A673 (cell line): ENCODE results near the gene NFATC2. TPM values are rescaled to one million over a fixed set of nuclear protein-coding genes. Genes with fewer than 3 reads are reported as not detected.
"Not testable (repeated sequence)": the region's sequence is repeated elsewhere in the genome, so short reads cannot be mapped to it uniquely, and the experiment has no call there.

Experiments used
- BruUV-seq: library from RNA; stranded (reverse); fragments of 400-500 nt; replicated peaks from 2 replicates; lab custom pipeline; 2021; lab: Mats Ljungman, UMichigan
- CTCF ChIA-PET: fragments of 300-600 bp; sonication (Branson Sonifier 250); formaldehyde crosslinking; loops from one replicate; lab custom pipeline; 2022; ENCODE audit warnings: antibody characterized with exemption; lab: Charles Lee
- POLR2A ChIA-PET: fragments of 300-600 bp; sonication (Branson Sonifier 250); formaldehyde crosslinking; loops from one replicate; lab custom pipeline; 2022; ENCODE audit warnings: antibody characterized with exemption; ENCODE audit not compliant: low non-redundant PET; lab: Charles Lee
- DNase-seq: peaks from one replicate; pipeline ENCODE4 v3.0.0-alpha.2; 2015; ENCODE audit warnings: low spot score
- H3K27ac ChIP-seq: fragments of 200-600 bp; sonication (generic); 2 replicates; pipeline ENCODE4 v1.5.1; 2016; ENCODE audit warnings: mixed run types, low read depth, mild to moderate bottlenecking, mixed read lengths, antibody characterized with exemption, low read length; ENCODE audit not compliant: poor library complexity, severe bottlenecking
- H3K27me3 ChIP-seq: fragments of 200-600 bp; sonication (generic); replicated peaks from 2 replicates; pipeline ENCODE4 v1.6.1; 2017; ENCODE audit warnings: mixed run types, low read depth, mild to moderate bottlenecking, mixed read lengths, antibody characterized with exemption, low read length; ENCODE audit not compliant: insufficient read depth, poor library complexity
- H3K36me3 ChIP-seq: fragments of 200-600 bp; sonication (generic); 2 replicates; pipeline ENCODE4 v1.6.1; 2016; ENCODE audit warnings: mixed run types, mild to moderate bottlenecking, mixed read lengths, antibody characterized with exemption, low read length; ENCODE audit not compliant: insufficient read depth, poor library complexity, severe bottlenecking
- H3K4me1 ChIP-seq: fragments of 200-600 bp; sonication (generic); 2 replicates; pipeline ENCODE4 v1.6.1; 2017; ENCODE audit warnings: mixed run types, mild to moderate bottlenecking, mixed read lengths, antibody characterized with exemption, low read length; ENCODE audit not compliant: insufficient read depth, poor library complexity, severe bottlenecking
- H3K4me3 ChIP-seq: fragments of 200-600 bp; sonication (generic); 2 replicates; pipeline ENCODE4 v1.5.1; 2016; ENCODE audit warnings: low read depth, mixed run types, mild to moderate bottlenecking, mixed read lengths, low read length; ENCODE audit not compliant: poor library complexity, severe bottlenecking
- H3K9me3 ChIP-seq: fragments of 200-600 bp; sonication (generic); 2 replicates; pipeline ENCODE4 v1.6.1; 2016; ENCODE audit warnings: mixed run types, low read depth, mild to moderate bottlenecking, mixed read lengths, antibody characterized with exemption, low read length; ENCODE audit not compliant: poor library complexity, severe bottlenecking
- CTCF ChIP-seq: fragments of 300-800, 200-600 bp; sonication (generic); conservative IDR thresholded peaks from 2 replicates; pipeline ENCODE4 v1.5.1; 2017; ENCODE audit warnings: low read depth, mild to moderate bottlenecking, antibody characterized with exemption, low read length, moderate library complexity, mixed read lengths
- EZH2 ChIP-seq: fragments of 200-600 bp; sonication (generic); IDR thresholded peaks from 2 replicates; pipeline ENCODE4 v1.6.1; 2017; ENCODE audit warnings: borderline replicate concordance, low read depth, mild to moderate bottlenecking, mixed read lengths, antibody characterized with exemption, low read length; ENCODE audit not compliant: poor library complexity, severe bottlenecking
- intact Hi-C: fragments of 100-400 bp; cut with micrococcal nuclease; formaldehyde crosslinking; loops from one replicate; pipeline ENCODE4 v1.10.0; 2022; ENCODE audit not compliant: unreplicated experiment
- total RNA-seq: library from RNA; stranded (reverse); gene quantifications from 2 replicates; pipeline ENCODE4 v1.2.3, GENCODE V29; 2021

NFATC2 gene
- total RNA-seq, 1 experiment from 2014 or later = 0.64 TPM

- H3K27me3 ChIP-seq = no peaks in the 10 kb centered on the region
- H3K4me1 ChIP-seq = no peaks in the 10 kb centered on the region
- intact Hi-C loops = no loop called here
- H3K27ac ChIP-seq = no peak overlapping the region
- no peak overlapping the region for H3K4me3 ChIP-seq
- no peak for DNase-seq
- TF ChIP-seq CTCF (no peak), EZH2 (no peak)
- ChIA-PET CTCF (no interaction called here), POLR2A (no interaction called here)
- H3K9me3 ChIP-seq = no peaks in the 10 kb centered on the region
- no peaks in the 10 kb centered on the region for H3K36me3 ChIP-seq
- BruUV-seq = no TSS peak
Observed at GRCh38 chr20:51463560-51463959, 79.0 kb downstream of the NFATC2 start.

- no peak for DNase-seq
- TF ChIP-seq EZH2 = no peak
- no peak for TF ChIP-seq CTCF
- H3K36me3 ChIP-seq = no peaks in the 10 kb centered on the region
- no TSS peak for BruUV-seq
- H3K27me3 ChIP-seq = no peaks in the 10 kb centered on the region
- H3K4me1 ChIP-seq = no peaks in the 10 kb centered on the region
- POLR2A ChIA-PET = no interaction called here
- CTCF ChIA-PET = no interaction called here
- intact Hi-C loops = no loop called here
- no peak overlapping the region for H3K4me3 ChIP-seq
- H3K27ac ChIP-seq = no peak overlapping the region
- H3K9me3 ChIP-seq = no peaks in the 10 kb centered on the region
Observed at GRCh38 chr20:51462566-51463276, 79.8 kb downstream of the NFATC2 start.

- H3K4me3 ChIP-seq, BruUV-seq, H3K4me1 ChIP-seq, H3K27ac ChIP-seq, intact Hi-C loops, DNase-seq, H3K9me3 ChIP-seq, H3K27me3 ChIP-seq, POLR2A ChIA-PET, H3K36me3 ChIP-seq, CTCF ChIA-PET: not testable (repeated sequence)
Observed at GRCh38 chr20:51461846-51462245, 80.7 kb downstream of the NFATC2 start.

- BruUV-seq = no TSS peak
- no peak for TF ChIP-seq CTCF
- TF ChIP-seq EZH2 = no peak
- no peaks in the 10 kb centered on the region for H3K27me3 ChIP-seq
- no peaks in the 10 kb centered on the region for H3K9me3 ChIP-seq
- H3K4me1 ChIP-seq = peaks cover 11% of the 10 kb centered on the region
- intact Hi-C loops = no loop called here
- H3K36me3 ChIP-seq = no peaks in the 10 kb centered on the region
- ChIA-PET CTCF (no interaction called here), POLR2A (no interaction called here)
- H3K4me3 ChIP-seq = no peak overlapping the region
- no peak for DNase-seq
- H3K27ac ChIP-seq = no peak overlapping the region
Observed at GRCh38 chr20:51461306-51461705, 81.2 kb downstream of the NFATC2 start.
